Measurements from ENCODE around the gene IKZF2. TPM values are rescaled to one million over a fixed set of nuclear protein-coding genes. Genes with fewer than 3 reads are reported as not detected.
A peak's percentile ranks its signal among the peaks of the same experiment; 100 is the strongest.

The IKZF2 gene
- total and polyA plus RNA-seq, 4 donors, result 0.35 to 4.7 (median 2.5) TPM

DNA sequence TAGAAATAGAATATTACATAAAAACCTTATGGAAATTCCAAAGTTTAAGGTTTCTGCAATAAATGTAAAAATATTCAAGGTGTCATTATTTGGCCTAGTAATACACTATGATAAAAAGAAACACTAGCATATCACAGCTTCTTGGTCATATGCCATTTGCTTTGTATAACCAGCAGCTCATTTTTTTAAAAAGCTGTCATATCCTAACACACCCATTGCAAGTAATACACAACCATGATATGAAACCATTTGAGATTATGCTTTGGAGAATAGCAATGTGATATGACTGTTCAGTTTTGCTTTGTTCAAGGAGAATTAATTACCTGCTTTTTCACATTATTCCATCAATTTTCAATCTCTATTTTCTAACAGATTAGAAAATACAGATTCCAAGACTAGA, 149.0 kb downstream of the IKZF2 start (continued):
- no peak for TF ChIP-seq FOXA1 (IDR thresholded peaks at IDR 0.05)

DNA sequence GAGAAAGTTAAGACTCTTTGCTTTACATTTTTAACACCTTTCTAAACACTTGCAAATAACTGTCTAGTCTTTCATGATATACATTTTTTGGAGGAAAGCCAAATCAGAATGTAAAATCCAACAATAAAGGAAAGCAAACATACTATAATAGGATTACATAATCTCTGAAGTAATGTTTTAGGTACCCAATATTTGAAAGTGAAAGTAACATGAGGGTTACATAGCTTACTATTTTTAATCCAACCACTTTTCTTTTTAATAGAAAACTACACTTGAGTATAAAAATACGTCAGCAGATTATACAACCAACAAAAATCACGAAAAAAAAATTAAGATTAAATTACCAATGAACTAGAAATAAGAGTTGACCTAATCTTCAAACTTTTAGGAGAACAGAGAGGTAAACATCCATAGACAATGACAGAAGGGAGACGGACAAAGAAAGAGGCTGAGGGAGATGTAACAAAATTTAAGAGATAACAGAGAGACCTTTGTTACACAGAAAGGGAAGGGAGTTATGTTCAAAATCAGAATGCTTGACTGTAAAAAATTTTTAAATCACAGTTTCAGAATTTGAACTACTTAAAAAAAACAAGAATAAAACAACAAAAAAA, 150.0 kb downstream of the IKZF2 start:
- Histone ChIP-seq H3K4me3 (ENCODE audit: low read depth in 1 of 3, low read length in 3 of 3) (no peak overlapping the region), H3K4me1 (ENCODE audit: control insufficient read depth in 4 of 4, insufficient read depth in 4 of 4, low read length in 3 of 4) (peaks cover 0 to 4% (median 0%) of the 10 kb centered on the region in 4 donors), H3K9ac (ENCODE audit: low read depth in 1 of 2, low read length in 2 of 2) (peak overlapping the region in 1 of 2 donors; percentile 20), H3K27me3 (ENCODE audit: control insufficient read depth in 4 of 4, insufficient read depth in 4 of 4, low read length in 3 of 4) (no peaks in the 10 kb centered on the region), H3K36me3 (ENCODE audit: control insufficient read depth in 4 of 4, insufficient read depth in 3 of 4, low read depth in 1 of 4, low read length in 3 of 4) (no peaks in the 10 kb centered on the region), H3K27ac (ENCODE audit: low read depth in 1 of 2, low read length in 2 of 2) (no peak overlapping the region), H3K9me3 (ENCODE audit: control insufficient read depth in 4 of 4, low read length in 3 of 4) (no peaks in the 10 kb centered on the region)
- DNase-seq (ENCODE audit: low spot score), result no peak
- TF ChIP-seq EGR1 (IDR thresholded peaks at IDR 0.05; ENCODE audit: low read depth in 2 of 2), result no peak
- no peak for TF ChIP-seq NR2F2 (IDR thresholded peaks at IDR 0.05)
- TF ChIP-seq, protein P1, sequence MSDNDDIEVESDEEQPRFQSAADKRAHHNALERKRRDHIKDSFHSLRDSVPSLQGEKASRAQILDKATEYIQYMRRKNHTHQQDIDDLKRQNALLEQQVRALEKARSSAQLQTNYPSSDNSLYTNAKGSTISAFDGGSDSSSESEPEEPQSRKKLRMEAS (IDR thresholded peaks at IDR 0.05), result no peak
- TF ChIP-seq, protein P2, sequence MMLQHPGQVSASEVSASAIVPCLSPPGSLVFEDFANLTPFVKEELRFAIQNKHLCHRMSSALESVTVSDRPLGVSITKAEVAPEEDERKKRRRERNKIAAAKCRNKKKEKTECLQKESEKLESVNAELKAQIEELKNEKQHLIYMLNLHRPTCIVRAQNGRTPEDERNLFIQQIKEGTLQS (IDR thresholded peaks at IDR 0.05), result no peak
- no peak for TF ChIP-seq TAF1 (conservative IDR thresholded peaks at IDR 0.05)
- no peak for TF ChIP-seq RXRA (IDR thresholded peaks at IDR 0.05)
- TF ChIP-seq, protein P3, sequence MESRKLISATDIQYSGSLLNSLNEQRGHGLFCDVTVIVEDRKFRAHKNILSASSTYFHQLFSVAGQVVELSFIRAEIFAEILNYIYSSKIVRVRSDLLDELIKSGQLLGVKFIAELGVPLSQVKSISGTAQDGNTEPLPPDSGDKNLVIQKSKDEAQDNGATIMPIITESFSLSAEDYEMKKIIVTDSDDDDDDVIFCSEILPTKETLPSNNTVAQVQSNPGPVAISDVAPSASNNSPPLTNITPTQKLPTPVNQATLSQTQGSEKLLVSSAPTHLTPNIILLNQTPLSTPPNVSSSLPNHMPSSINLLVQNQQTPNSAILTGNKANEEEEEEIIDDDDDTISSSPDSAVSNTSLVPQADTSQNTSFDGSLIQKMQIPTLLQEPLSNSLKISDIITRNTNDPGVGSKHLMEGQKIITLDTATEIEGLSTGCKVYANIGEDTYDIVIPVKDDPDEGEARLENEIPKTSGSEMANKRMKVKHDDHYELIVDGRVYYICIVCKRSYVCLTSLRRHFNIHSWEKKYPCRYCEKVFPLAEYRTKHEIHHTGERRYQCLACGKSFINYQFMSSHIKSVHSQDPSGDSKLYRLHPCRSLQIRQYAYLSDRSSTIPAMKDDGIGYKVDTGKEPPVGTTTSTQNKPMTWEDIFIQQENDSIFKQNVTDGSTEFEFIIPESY (IDR thresholded peaks at IDR 0.05), result no peak
- no peak for TF ChIP-seq YY1 (IDR thresholded peaks at IDR 0.05)
- TF ChIP-seq, protein P4, sequence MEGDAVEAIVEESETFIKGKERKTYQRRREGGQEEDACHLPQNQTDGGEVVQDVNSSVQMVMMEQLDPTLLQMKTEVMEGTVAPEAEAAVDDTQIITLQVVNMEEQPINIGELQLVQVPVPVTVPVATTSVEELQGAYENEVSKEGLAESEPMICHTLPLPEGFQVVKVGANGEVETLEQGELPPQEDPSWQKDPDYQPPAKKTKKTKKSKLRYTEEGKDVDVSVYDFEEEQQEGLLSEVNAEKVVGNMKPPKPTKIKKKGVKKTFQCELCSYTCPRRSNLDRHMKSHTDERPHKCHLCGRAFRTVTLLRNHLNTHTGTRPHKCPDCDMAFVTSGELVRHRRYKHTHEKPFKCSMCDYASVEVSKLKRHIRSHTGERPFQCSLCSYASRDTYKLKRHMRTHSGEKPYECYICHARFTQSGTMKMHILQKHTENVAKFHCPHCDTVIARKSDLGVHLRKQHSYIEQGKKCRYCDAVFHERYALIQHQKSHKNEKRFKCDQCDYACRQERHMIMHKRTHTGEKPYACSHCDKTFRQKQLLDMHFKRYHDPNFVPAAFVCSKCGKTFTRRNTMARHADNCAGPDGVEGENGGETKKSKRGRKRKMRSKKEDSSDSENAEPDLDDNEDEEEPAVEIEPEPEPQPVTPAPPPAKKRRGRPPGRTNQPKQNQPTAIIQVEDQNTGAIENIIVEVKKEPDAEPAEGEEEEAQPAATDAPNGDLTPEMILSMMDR (IDR thresholded peaks at IDR 0.05; ENCODE audit: low read depth, low read length, missing input control), result no peak
- TF ChIP-seq FOXA2 (IDR thresholded peaks at IDR 0.05), result no peak
- no peak for TF ChIP-seq HNF4G (IDR thresholded peaks at IDR 0.05)
- no peak for TF ChIP-seq SP1 (IDR thresholded peaks at IDR 0.05)
- TF ChIP-seq JUND (IDR thresholded peaks at IDR 0.05), result no peak
- TF ChIP-seq FOXA1 (IDR thresholded peaks at IDR 0.05), result no peak
- no peak for TF ChIP-seq RAD21 (IDR thresholded peaks at IDR 0.05)
- TF ChIP-seq, protein P5, sequence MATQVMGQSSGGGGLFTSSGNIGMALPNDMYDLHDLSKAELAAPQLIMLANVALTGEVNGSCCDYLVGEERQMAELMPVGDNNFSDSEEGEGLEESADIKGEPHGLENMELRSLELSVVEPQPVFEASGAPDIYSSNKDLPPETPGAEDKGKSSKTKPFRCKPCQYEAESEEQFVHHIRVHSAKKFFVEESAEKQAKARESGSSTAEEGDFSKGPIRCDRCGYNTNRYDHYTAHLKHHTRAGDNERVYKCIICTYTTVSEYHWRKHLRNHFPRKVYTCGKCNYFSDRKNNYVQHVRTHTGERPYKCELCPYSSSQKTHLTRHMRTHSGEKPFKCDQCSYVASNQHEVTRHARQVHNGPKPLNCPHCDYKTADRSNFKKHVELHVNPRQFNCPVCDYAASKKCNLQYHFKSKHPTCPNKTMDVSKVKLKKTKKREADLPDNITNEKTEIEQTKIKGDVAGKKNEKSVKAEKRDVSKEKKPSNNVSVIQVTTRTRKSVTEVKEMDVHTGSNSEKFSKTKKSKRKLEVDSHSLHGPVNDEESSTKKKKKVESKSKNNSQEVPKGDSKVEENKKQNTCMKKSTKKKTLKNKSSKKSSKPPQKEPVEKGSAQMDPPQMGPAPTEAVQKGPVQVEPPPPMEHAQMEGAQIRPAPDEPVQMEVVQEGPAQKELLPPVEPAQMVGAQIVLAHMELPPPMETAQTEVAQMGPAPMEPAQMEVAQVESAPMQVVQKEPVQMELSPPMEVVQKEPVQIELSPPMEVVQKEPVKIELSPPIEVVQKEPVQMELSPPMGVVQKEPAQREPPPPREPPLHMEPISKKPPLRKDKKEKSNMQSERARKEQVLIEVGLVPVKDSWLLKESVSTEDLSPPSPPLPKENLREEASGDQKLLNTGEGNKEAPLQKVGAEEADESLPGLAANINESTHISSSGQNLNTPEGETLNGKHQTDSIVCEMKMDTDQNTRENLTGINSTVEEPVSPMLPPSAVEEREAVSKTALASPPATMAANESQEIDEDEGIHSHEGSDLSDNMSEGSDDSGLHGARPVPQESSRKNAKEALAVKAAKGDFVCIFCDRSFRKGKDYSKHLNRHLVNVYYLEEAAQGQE (IDR thresholded peaks at IDR 0.05), result no peak
- TF ChIP-seq GABPA (IDR thresholded peaks at IDR 0.05 in 1 of 2, conservative IDR thresholded peaks at IDR 0.05 in 1 of 2), result no peak
- TF ChIP-seq HNF4A (conservative IDR thresholded peaks at IDR 0.05), result no peak
- WGBS, result 57% methylated on average over 3 of the region's 3 CpGs
